Mucosa of rectum (tissue), 2 donors: Measurements from ENCODE around the gene DKK1.

ENCODE experiments used
- H3K27ac ChIP-seq, 2 donors: one replicate each; pipeline ENCODE4 v1.7.0; 2013; ENCODE audit warnings: inconsistent platforms in 2 of 2, low read depth in 2 of 2, low read length in 2 of 2
- H3K27me3 ChIP-seq, 2 donors: one replicate each; pipeline ENCODE4 v1.7.0; 2013; ENCODE audit warnings: low read length in 2 of 2; ENCODE audit not compliant: control insufficient read depth in 2 of 2, insufficient read depth in 2 of 2
- H3K36me3 ChIP-seq, 2 donors: one replicate each; pipeline ENCODE4 v1.7.0; 2013; ENCODE audit warnings: low read length in 2 of 2; ENCODE audit not compliant: control insufficient read depth in 2 of 2, insufficient read depth in 2 of 2
- H3K4me1 ChIP-seq, 2 donors: one replicate each; pipeline ENCODE4 v1.7.0; 2013; ENCODE audit warnings: low read length in 2 of 2, mild to moderate bottlenecking in 1 of 2; ENCODE audit not compliant: control insufficient read depth in 2 of 2, insufficient read depth in 2 of 2
- H3K4me3 ChIP-seq, 2 donors: one replicate each; pipeline ENCODE4 v1.7.0; 2013; ENCODE audit warnings: low read length in 2 of 2
- H3K9ac ChIP-seq, 2 donors: one replicate each; pipeline ENCODE4 v1.7.0; 2013; ENCODE audit warnings: low read length in 2 of 2, low read depth in 1 of 2, mild to moderate bottlenecking in 1 of 2
- H3K9me3 ChIP-seq, 2 donors: one replicate each; pipeline ENCODE4 v1.7.0; 2013; ENCODE audit warnings: low read length in 2 of 2; ENCODE audit not compliant: control insufficient read depth in 2 of 2
- donor health status: healthy.
- donor health status: Normal muscosa, but diverticular disease.

DKK1 gene

DNA sequence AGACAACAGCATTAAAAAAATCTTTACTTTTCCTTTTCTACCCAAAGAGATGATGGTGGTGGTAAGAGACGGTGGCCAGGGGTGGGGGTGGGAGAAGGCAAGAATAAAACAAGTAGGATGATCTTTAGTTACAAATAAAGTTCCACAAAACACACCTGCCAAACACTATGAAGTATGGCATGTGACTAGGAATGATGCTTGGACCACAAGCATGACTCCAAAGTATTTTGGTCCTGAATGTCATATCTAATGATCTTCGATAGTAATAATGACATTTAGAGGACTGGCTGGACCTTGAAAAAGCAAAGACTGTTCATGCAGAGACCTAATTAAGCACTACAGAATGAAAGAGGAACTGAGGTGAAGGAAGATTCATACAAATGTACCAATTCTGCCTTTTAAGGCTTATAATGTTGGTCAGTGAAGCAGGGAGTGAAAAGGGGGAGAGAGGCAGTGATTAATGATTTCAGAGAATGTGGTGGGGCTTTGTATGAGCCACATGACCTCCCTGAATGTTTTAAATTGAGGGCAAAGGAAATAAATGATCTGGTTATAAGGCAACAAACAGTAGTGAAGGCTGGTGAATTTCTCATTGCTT lies 29.6 kb upstream of the DKK1 start:
- no peaks in the 10 kb centered on the region for H3K27me3 ChIP-seq
- H3K27ac ChIP-seq: no peak overlapping the region
- H3K4me1 ChIP-seq: peaks cover 3 to 11% of the 10 kb centered on the region in 2 donors
- H3K9me3 ChIP-seq: no peaks in the 10 kb centered on the region
- no peaks in the 10 kb centered on the region for H3K36me3 ChIP-seq
- no peak overlapping the region for H3K4me3 ChIP-seq
- no peak overlapping the region for H3K9ac ChIP-seq

DNA sequence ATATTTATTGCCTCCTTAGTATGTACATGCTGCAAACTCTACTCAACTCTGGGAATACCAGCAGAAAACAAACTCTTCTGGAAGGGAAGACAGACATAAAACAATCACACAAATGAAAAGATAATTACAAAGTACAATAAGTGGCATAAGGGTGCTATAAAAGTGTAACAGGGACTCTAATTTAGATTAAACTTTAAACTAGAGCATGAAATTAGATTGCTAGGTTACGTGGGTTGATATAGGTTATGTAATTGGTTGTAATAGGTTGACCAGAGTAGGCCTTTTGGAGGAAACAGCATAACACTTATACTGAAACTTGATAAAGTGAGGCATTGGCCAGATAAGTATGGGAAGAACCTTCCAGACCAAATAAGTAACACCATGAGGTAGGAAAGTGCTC lies 26.2 kb upstream of the DKK1 start:
- Histone ChIP-seq H3K9ac (no peak overlapping the region), H3K27ac (peak overlapping the region in 1 of 2 donors; percentile 26)

DNA sequence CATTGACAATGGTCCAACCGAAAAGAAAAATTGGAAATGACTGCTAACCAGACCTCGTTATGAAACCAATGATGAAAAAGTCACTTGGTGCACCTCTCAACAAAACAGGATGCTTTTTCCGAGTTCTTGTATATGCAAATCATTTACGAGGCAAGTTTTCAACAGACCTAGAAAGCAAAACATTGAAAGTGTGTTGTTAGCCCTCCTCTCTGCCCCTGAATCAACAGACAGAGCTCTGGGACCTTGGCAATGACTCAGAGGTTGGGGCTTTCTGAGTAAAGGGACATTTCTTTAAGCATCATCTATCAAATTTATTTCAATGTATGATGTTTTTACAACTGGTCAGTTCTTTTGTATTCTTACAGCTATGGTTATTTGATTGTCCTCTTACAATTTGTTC lies 16.3 kb upstream of the DKK1 start:
- no peak overlapping the region for H3K4me3 ChIP-seq
- no peak overlapping the region for H3K27ac ChIP-seq
- H3K9ac ChIP-seq: no peak overlapping the region
- H3K9me3 ChIP-seq: no peaks in the 10 kb centered on the region
- no peaks in the 10 kb centered on the region for H3K36me3 ChIP-seq
- no peaks in the 10 kb centered on the region for H3K27me3 ChIP-seq
- no peaks in the 10 kb centered on the region for H3K4me1 ChIP-seq

More for the DNA sequence above, 26.2 kb upstream of the DKK1 start:
- H3K4me3 ChIP-seq: peak overlapping the region in 1 of 2 donors; percentile 20
- H3K36me3 ChIP-seq: no peaks in the 10 kb centered on the region
- H3K4me1 ChIP-seq: peaks cover 3 to 11% of the 10 kb centered on the region in 2 donors
- H3K27me3 ChIP-seq: no peaks in the 10 kb centered on the region
- no peaks in the 10 kb centered on the region for H3K9me3 ChIP-seq

DNA sequence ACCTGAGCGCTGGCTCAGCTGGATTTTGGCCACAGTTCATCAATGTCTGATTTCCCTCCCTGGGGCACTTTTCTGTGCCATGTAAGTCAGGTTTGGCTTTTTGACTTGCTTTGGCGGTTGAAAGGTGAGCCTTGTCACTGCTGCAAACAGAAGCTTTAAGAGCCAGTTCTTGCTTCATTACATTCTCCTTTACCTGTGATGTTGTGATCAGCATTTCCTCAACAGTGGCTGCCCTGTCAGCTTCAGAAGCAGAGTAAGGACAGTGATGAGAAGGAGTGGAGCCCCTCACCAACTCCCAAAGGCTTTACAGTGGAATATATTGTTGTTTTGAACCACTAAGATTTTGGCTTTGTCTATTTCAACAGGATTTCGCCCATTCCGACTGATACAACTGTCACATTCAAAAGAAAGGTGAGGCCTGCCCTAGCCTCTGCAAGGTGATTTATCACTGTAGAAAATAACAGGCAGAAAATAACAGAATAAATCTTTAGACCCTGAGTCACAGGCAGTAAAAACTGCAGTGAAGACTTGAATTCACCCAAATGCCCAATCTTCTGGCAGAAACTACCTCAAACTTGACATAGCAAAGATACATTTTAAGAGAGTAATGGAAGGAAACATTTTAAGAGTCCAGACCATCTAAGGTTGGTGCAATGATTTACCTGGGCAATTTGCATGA lies 13.3 kb upstream of the DKK1 start:
- no peaks in the 10 kb centered on the region for H3K9me3 ChIP-seq
- H3K4me1 ChIP-seq: no peaks in the 10 kb centered on the region
- H3K4me3 ChIP-seq: no peak overlapping the region
- no peak overlapping the region for H3K27ac ChIP-seq
- H3K9ac ChIP-seq: no peak overlapping the region
- H3K27me3 ChIP-seq: no peaks in the 10 kb centered on the region
- no peaks in the 10 kb centered on the region for H3K36me3 ChIP-seq

DNA sequence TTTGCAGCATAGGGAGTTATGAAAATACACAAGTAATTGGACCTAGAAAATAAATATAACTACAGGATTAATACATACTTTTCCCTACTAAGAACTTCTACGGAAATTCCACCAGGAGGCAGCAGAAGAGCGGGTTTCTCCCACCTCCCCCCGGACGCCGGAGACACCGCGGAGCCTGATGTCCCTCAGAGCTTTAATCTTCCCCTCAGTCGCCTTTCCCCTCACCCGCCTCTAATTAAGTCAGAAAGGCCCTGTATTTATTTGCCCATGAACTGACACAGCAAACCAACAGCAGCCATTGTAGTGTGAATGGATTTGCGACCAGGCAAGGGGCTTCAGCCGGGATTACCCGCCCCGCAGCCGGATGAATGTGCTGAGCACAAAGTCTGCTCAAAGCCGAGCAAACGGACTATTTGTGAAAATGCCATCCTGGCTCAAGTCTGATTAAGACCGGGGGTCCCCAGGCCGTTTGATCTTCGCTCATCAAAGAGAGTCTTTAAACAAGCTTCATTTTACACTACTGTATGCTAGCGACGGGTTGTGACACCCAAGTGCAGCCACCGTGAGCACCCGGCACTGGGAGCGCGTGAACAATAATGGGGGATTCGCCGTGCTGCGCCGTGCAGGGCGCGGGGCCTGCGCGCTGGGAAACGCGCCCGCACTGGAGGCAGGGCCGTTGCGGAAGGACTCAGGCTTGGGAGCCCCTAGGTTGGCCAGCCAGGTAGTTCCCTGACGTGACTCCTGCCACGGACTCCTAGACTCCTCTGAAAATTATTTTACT lies 5.6 kb upstream of the DKK1 start:
- Histone ChIP-seq H3K9me3 (no peaks in the 10 kb centered on the region), H3K9ac (peak overlapping the region in 1 of 2 donors; percentile 40), H3K4me1 (peaks cover 4 to 8% of the 10 kb centered on the region in 2 donors), H3K4me3 (peak overlapping the region; percentile 65 to 74), H3K27me3 (peaks cover 17 to 21% of the 10 kb centered on the region in 2 donors), H3K27ac (no peak overlapping the region), H3K36me3 (no peaks in the 10 kb centered on the region)

GRCh38 chr10:52312942-52313255 lies 1.2 kb upstream of the DKK1 start:
- H3K9me3 ChIP-seq: no peaks in the 10 kb centered on the region
- no peak overlapping the region for H3K27ac ChIP-seq
- peaks cover 16 to 18% of the 10 kb centered on the region in 2 donors for H3K4me1 ChIP-seq
- H3K9ac ChIP-seq: peak overlapping the region in 1 of 2 donors; percentile 6
- no peaks in the 10 kb centered on the region for H3K36me3 ChIP-seq
- H3K27me3 ChIP-seq: peaks cover 32 to 35% of the 10 kb centered on the region in 2 donors
- peak overlapping the region; percentile 65 to 72 for H3K4me3 ChIP-seq

DNA sequence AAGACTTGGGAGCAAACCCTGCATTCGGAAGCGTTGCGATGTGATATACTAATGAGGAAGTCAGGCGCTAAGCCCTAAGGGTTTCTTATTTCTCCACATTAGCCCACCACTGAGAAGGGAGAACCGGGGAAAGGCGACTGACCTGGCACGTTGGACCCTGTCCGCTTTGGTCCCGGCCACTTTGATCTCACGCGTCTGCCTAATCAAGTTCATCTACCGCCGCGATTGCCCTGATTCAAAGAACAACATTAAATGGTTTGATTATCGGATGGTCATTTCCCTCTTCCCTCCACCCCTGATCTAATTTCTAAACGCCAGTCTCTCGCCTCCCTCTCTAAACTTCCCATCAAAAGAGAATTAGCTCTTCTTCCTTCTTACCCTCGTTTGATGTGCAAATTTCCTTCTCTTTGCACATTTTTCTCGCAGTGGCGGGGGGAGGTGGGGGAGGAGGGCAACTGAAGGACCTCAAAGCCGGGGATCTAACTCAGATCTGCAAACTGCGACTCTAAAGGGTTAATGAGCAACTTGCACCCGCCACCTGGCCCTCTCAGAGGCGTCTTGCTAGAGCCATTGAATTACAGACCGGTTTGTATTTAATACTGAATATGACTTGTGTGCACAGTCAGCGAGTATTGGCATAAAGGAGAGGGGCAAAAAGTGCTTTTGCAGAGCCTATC lies 687 bp upstream of the DKK1 start:
- H3K27ac ChIP-seq: no peak overlapping the region
- peak overlapping the region; percentile 6 to 40 for H3K9ac ChIP-seq
- H3K27me3 ChIP-seq: peaks cover 32 to 35% of the 10 kb centered on the region in 2 donors

GRCh38 chr10:52314822-52315552 lies 906 bp downstream of the DKK1 start:
- Histone ChIP-seq H3K36me3 (no peaks in the 10 kb centered on the region), H3K4me1 (peaks cover 13 to 15% of the 10 kb centered on the region in 2 donors), H3K9me3 (no peaks in the 10 kb centered on the region), H3K9ac (peak overlapping the region in 1 of 2 donors; percentile 41), H3K4me3 (peak overlapping the region; percentile 65 to 72), H3K27me3 (peaks cover 25 to 31% of the 10 kb centered on the region in 2 donors), H3K27ac (no peak overlapping the region)

More for the DNA sequence above, 687 bp upstream of the DKK1 start:
- Histone ChIP-seq H3K4me1 (peaks cover 15 to 17% of the 10 kb centered on the region in 2 donors), H3K36me3 (no peaks in the 10 kb centered on the region), H3K9me3 (no peaks in the 10 kb centered on the region), H3K4me3 (peak overlapping the region; percentile 65 to 72)

DNA sequence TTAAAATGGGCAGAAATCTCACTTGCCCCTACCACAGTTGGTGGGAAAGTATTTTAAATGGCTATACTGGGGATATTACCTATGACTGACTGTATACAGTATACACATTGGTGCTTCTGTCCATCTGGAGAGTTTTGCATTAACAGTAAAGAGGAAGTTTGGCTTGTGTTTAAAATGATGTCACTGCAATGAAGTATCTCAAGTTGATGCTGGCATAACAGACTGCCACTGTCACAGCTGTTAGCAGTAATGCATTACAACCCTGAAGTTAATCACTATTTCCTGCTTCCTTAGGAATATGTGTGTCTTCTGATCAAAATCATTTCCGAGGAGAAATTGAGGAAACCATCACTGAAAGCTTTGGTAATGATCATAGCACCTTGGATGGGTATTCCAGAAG lies 1.9 kb downstream of the DKK1 start:
- H3K4me3 ChIP-seq: no peak overlapping the region
- H3K9ac ChIP-seq: no peak overlapping the region
- no peaks in the 10 kb centered on the region for H3K9me3 ChIP-seq
- H3K27me3 ChIP-seq: peaks cover 24 to 30% of the 10 kb centered on the region in 2 donors
- no peaks in the 10 kb centered on the region for H3K36me3 ChIP-seq
- peaks cover 13 to 15% of the 10 kb centered on the region in 2 donors for H3K4me1 ChIP-seq
- no peak overlapping the region for H3K27ac ChIP-seq
